ENCODE data around the gene HIVEP1. TPM values are rescaled to one million over a fixed set of nuclear protein-coding genes. Genes with fewer than 3 reads are reported as not detected.
"Not testable (repeated sequence)": the region's sequence is repeated elsewhere in the genome, so short reads cannot be mapped to it uniquely, and the experiment has no call there.

The HIVEP1 gene
- total and polyA plus RNA-seq, 5 donors from 2014 or later: 3.9 to 96.4 (median 7.2) TPM

DNA sequence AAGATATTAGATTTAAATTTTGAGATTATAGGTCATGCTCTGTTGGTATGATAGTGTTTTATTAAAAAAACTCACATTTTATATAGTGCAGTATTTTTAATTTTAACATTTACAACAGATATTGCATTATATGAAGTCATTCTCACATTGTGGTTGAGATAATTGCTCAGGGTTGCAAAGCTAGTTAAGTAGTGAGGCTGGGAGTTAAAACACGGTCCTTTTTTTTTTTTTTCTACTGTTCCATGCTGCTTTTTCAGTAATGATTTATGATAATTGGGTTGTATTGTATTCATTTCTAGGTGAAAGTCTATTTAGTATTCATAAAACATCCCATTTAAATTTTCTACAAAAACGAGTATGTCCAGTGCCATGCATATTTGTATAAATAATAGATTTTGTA, 160.5 kb downstream of the HIVEP1 start:
- DNase-seq (no peak), ATAC-seq (ENCODE audit: low read depth in 2 of 2) (no peak)
- Histone ChIP-seq H3K36me3 (ENCODE audit: control insufficient read depth, insufficient read depth, low read length) (no peaks in the 10 kb centered on the region), H3K4me3 (ENCODE audit: low read depth, low read length) (no peak overlapping the region), H3K27me3 (ENCODE audit: control insufficient read depth, insufficient read depth, low read length) (no peaks in the 10 kb centered on the region), H3K27ac (ENCODE audit: insufficient read depth, low read length, poor library complexity, severe bottlenecking) (no peak overlapping the region), H3K4me1 (ENCODE audit: control insufficient read depth, insufficient read depth, low read length, poor library complexity, severe bottlenecking) (no peaks in the 10 kb centered on the region), H3K9me3 (ENCODE audit: control insufficient read depth in 2 of 2, low read length in 2 of 2) (no peaks in the 10 kb centered on the region)
- Mint-ChIP-seq H3K36me3 (peaks cover 4% of the 10 kb centered on the region), H3K27me3 (no peaks in the 10 kb centered on the region), H3K27ac (no peak overlapping the region), H3K9me3 (peaks cover 0 to 4% (median 2%) of the 10 kb centered on the region in 7 donors), H3K4me3 (no peak overlapping the region), H3K4me1 (peaks cover 0 to 9% (median 2%) of the 10 kb centered on the region in 4 donors)

DNA sequence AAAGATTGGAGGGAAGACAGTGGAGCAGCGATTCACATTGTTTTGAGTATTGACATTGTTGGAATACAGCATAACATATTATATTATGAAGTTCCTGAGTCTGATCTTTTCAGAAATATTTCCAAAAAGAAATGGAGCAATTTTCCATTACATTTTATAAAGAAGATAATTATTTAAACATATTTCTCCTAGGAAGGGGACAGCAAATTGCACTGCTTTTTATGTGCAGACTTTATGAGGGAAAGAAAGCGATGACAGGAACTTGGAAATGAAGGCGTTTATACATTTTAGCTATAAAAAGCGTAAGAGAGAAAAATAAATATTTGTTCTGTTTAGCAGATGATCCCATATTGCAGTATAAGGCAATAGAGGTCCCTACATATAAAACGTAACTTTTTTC, 161.1 kb downstream of the HIVEP1 start:
- H3K4me1 Mint-ChIP-seq: peaks cover 0 to 9% (median 2%) of the 10 kb centered on the region in 4 donors
- H3K27me3 Mint-ChIP-seq: no peaks in the 10 kb centered on the region
- no peak for ATAC-seq (ENCODE audit: low read depth in 2 of 2)

DNA sequence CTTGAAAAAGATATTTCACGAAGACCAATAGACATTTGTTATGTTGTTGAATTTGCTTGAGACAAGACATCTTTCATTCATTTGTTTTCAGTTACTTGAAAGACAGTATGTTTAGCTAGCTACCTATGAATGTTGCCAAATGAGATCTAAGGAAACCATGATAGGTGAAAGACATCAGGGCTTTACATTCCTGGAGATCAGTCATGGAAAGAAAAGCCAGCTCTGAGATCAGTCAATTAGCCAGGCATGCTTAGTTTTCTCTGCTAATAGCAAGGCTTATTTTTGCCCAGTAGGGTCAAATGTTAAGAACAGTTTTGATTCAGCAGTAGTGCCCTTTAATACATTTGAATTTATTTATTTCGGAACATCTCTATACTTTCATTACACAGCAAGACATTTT, 161.5 kb downstream of the HIVEP1 start:
- H3K27ac Mint-ChIP-seq: no peak overlapping the region
- no peak overlapping the region for H3K4me3 Mint-ChIP-seq
- Histone ChIP-seq H3K4me3 (ENCODE audit: low read depth, low read length) (no peak overlapping the region), H3K27ac (ENCODE audit: insufficient read depth, low read length, poor library complexity, severe bottlenecking) (no peak overlapping the region), H3K27me3 (ENCODE audit: control insufficient read depth, insufficient read depth, low read length) (no peaks in the 10 kb centered on the region), H3K9me3 (ENCODE audit: control insufficient read depth in 2 of 2, low read length in 2 of 2) (no peaks in the 10 kb centered on the region), H3K4me1 (ENCODE audit: control insufficient read depth, insufficient read depth, low read length, poor library complexity, severe bottlenecking) (no peaks in the 10 kb centered on the region), H3K36me3 (ENCODE audit: control insufficient read depth, insufficient read depth, low read length) (no peaks in the 10 kb centered on the region)
- H3K9me3 Mint-ChIP-seq: peaks cover 0 to 4% (median 2%) of the 10 kb centered on the region in 7 donors
- H3K27me3 Mint-ChIP-seq: no peaks in the 10 kb centered on the region
- ATAC-seq (ENCODE audit: low read depth in 2 of 2) (no peak), DNase-seq (no peak)
- peaks cover 4% of the 10 kb centered on the region for H3K36me3 Mint-ChIP-seq
- peaks cover 0 to 9% (median 2%) of the 10 kb centered on the region in 4 donors for H3K4me1 Mint-ChIP-seq

More for the DNA sequence above, 161.1 kb downstream of the HIVEP1 start:
- Mint-ChIP-seq H3K27ac (no peak overlapping the region), H3K36me3 (peaks cover 4% of the 10 kb centered on the region), H3K4me3 (no peak overlapping the region), H3K9me3 (peaks cover 0 to 4% (median 2%) of the 10 kb centered on the region in 7 donors)
- no peak overlapping the region for H3K27ac ChIP-seq (ENCODE audit: insufficient read depth, low read length, poor library complexity, severe bottlenecking)
- H3K4me1 ChIP-seq (ENCODE audit: control insufficient read depth, insufficient read depth, low read length, poor library complexity, severe bottlenecking): no peaks in the 10 kb centered on the region
- no peaks in the 10 kb centered on the region for H3K36me3 ChIP-seq (ENCODE audit: control insufficient read depth, insufficient read depth, low read length)
- no peaks in the 10 kb centered on the region for H3K9me3 ChIP-seq (ENCODE audit: control insufficient read depth in 2 of 2, low read length in 2 of 2)
- DNase-seq: no peak
- H3K4me3 ChIP-seq (ENCODE audit: low read depth, low read length): no peak overlapping the region
- no peaks in the 10 kb centered on the region for H3K27me3 ChIP-seq (ENCODE audit: control insufficient read depth, insufficient read depth, low read length)

DNA sequence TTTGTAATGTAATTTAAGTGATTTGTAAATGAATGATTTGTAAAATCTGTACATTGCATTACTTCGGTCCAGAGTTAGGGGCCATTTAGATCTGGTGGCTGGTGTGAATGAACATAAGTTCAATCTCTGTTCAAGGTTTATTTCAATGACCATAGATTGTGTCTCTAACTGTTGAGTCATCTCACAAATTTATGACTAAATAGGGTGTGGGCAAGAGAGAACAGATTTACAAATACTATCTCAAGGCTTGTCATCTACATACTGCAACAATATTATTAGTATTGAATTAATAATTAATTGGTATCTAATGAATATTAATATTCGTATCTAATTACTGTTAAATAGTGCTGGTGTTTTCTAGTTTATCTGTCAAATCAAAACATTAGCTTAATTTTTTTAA, 162.8 kb downstream of the HIVEP1 start:
- DNase-seq (no peak), ATAC-seq (ENCODE audit: low read depth in 2 of 2) (no peak)
- Mint-ChIP-seq H3K4me1 (peaks cover 0 to 4% (median under 1%) of the 10 kb centered on the region in 4 donors), H3K4me3 (no peak overlapping the region), H3K27ac (no peak overlapping the region), H3K36me3 (peaks cover 8% of the 10 kb centered on the region), H3K27me3 (no peaks in the 10 kb centered on the region), H3K9me3 (peaks cover 0 to 4% (median 2%) of the 10 kb centered on the region in 7 donors)
- Histone ChIP-seq H3K4me3 (ENCODE audit: low read depth, low read length) (no peak overlapping the region), H3K4me1 (ENCODE audit: control insufficient read depth, insufficient read depth, low read length, poor library complexity, severe bottlenecking) (no peaks in the 10 kb centered on the region), H3K9me3 (ENCODE audit: control insufficient read depth in 2 of 2, low read length in 2 of 2) (no peaks in the 10 kb centered on the region), H3K27me3 (ENCODE audit: control insufficient read depth, insufficient read depth, low read length) (no peaks in the 10 kb centered on the region), H3K27ac (ENCODE audit: insufficient read depth, low read length, poor library complexity, severe bottlenecking) (no peak overlapping the region), H3K36me3 (ENCODE audit: control insufficient read depth, insufficient read depth, low read length) (no peaks in the 10 kb centered on the region)

DNA sequence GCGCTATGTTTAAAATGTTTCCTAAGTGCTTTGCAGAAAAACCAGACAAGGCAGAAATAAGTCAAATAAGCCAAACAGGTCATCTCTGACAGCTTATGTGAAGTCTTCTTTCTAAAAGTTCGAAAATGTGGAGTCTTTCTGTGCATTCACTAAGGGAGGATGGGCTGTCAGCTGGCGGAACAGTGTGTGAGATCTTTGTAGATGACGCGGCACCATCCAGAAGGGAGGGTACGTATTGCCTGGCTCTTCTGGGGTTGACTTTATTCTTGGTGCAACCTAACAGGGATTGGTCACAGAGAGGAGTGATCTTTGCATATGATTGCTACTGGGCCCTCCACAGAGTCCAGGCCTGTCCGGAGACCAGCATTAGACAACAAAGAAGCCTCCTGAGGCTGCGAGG, 163.5 kb downstream of the HIVEP1 start:
- peaks cover 8% of the 10 kb centered on the region for H3K36me3 Mint-ChIP-seq
- H3K27ac Mint-ChIP-seq: no peak overlapping the region
- no peak overlapping the region for H3K4me3 Mint-ChIP-seq
- Histone ChIP-seq H3K36me3 (ENCODE audit: control insufficient read depth, insufficient read depth, low read length) (no peaks in the 10 kb centered on the region), H3K27ac (ENCODE audit: insufficient read depth, low read length, poor library complexity, severe bottlenecking) (no peak overlapping the region), H3K4me1 (ENCODE audit: control insufficient read depth, insufficient read depth, low read length, poor library complexity, severe bottlenecking) (no peaks in the 10 kb centered on the region), H3K4me3 (ENCODE audit: low read depth, low read length) (no peak overlapping the region), H3K27me3 (ENCODE audit: control insufficient read depth, insufficient read depth, low read length) (no peaks in the 10 kb centered on the region), H3K9me3 (ENCODE audit: control insufficient read depth in 2 of 2, low read length in 2 of 2) (no peaks in the 10 kb centered on the region)
- H3K9me3 Mint-ChIP-seq: peaks cover 0 to 4% (median 2%) of the 10 kb centered on the region in 7 donors
- ATAC-seq (ENCODE audit: low read depth in 2 of 2) (no peak), DNase-seq (no peak)
- H3K27me3 Mint-ChIP-seq: no peaks in the 10 kb centered on the region
- H3K4me1 Mint-ChIP-seq: peaks cover 0 to 4% (median 0%) of the 10 kb centered on the region in 4 donors

DNA sequence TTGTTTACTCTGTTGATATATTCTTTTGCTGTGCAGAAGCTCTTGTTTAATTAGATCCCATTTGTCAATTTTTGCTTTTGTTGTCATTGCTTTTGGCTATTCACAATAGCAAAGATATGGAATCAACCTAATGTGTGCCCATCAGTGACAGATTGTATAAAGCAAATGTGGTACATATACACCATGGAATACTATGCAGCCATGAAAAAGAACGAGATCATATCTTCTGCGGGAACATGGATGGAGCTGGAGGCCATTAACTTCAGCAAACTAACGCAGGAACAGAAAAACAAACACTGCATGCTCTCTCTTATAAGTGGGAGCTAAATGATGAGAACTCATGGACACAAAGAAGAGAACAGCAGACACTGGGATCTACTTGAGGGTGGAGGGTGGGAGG, 164.7 kb downstream of the HIVEP1 start:
- not testable (repeated sequence) for H3K27me3 ChIP-seq (ENCODE audit: control insufficient read depth, insufficient read depth, low read length); H3K4me1 ChIP-seq (ENCODE audit: control insufficient read depth, insufficient read depth, low read length, poor library complexity, severe bottlenecking); H3K4me3 Mint-ChIP-seq; H3K4me3 ChIP-seq (ENCODE audit: low read depth, low read length); H3K27me3 Mint-ChIP-seq; H3K9me3 ChIP-seq (ENCODE audit: control insufficient read depth in 2 of 2, low read length in 2 of 2); H3K27ac ChIP-seq (ENCODE audit: insufficient read depth, low read length, poor library complexity, severe bottlenecking); H3K27ac Mint-ChIP-seq; H3K4me1 Mint-ChIP-seq; H3K9me3 Mint-ChIP-seq; ATAC-seq (ENCODE audit: low read depth in 2 of 2); H3K36me3 Mint-ChIP-seq; DNase-seq; H3K36me3 ChIP-seq (ENCODE audit: control insufficient read depth, insufficient read depth, low read length)

DNA sequence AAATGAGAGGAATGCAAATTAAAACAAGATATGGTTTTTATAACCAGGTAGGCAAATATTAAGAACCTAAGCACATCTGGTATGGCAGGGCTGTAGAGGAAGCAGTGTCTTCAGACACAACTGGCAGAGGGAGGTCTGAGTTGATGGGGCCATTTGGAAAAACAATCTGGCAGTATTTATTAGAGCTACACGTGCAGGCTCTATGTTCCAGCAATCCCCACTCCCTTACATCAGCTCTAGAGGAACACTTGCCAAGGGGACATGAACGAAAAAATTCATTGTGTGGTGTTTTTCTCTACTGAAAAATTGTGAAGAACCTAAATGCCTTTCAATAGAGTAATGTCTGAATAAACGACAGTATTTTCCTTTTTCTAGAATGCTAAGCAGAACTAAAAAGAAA, 166.4 kb downstream of the HIVEP1 start:
- Mint-ChIP-seq H3K4me1 (peaks cover 4 to 9% (median 5%) of the 10 kb centered on the region in 4 donors), H3K9me3 (peaks cover 0 to 4% (median 3%) of the 10 kb centered on the region in 7 donors), H3K36me3 (peaks cover 8% of the 10 kb centered on the region), H3K27ac (no peak overlapping the region), H3K4me3 (no peak overlapping the region), H3K27me3 (no peaks in the 10 kb centered on the region)
- H3K4me1 ChIP-seq (ENCODE audit: control insufficient read depth, insufficient read depth, low read length, poor library complexity, severe bottlenecking): no peaks in the 10 kb centered on the region
- no peak overlapping the region for H3K4me3 ChIP-seq (ENCODE audit: low read depth, low read length)
- H3K27me3 ChIP-seq (ENCODE audit: control insufficient read depth, insufficient read depth, low read length): no peaks in the 10 kb centered on the region
- DNase-seq (no peak), ATAC-seq (ENCODE audit: low read depth in 2 of 2) (no peak)
- H3K27ac ChIP-seq (ENCODE audit: insufficient read depth, low read length, poor library complexity, severe bottlenecking): no peak overlapping the region
- no peaks in the 10 kb centered on the region for H3K36me3 ChIP-seq (ENCODE audit: control insufficient read depth, insufficient read depth, low read length)
- no peaks in the 10 kb centered on the region for H3K9me3 ChIP-seq (ENCODE audit: control insufficient read depth in 2 of 2, low read length in 2 of 2)

DNA sequence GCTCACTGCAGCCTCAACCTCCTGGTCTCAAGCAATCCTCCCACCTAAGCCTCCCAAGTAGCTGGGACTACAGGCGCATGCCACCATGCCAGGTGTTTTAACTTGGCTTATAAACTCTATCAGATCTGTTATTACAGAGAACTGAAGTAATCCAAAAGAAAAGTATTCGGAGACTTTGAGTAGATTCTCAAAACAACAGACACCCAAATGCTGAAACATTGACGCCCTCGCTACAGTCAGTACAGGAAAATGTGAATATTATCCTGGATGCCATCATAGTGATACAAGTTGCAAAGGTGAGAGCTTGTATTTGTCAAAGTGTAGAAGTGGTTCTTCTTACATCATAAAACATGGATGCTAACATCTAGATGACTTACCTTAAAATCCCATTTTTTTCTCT, 169.4 kb downstream of the HIVEP1 start:
- H3K27me3 ChIP-seq (ENCODE audit: control insufficient read depth, insufficient read depth, low read length): no peaks in the 10 kb centered on the region
- H3K4me1 ChIP-seq (ENCODE audit: control insufficient read depth, insufficient read depth, low read length, poor library complexity, severe bottlenecking): no peaks in the 10 kb centered on the region
- H3K9me3 ChIP-seq (ENCODE audit: control insufficient read depth in 2 of 2, low read length in 2 of 2): no peaks in the 10 kb centered on the region
- no peak overlapping the region for H3K4me3 ChIP-seq (ENCODE audit: low read depth, low read length)
- H3K36me3 Mint-ChIP-seq: peaks cover 8% of the 10 kb centered on the region
- H3K27ac ChIP-seq (ENCODE audit: insufficient read depth, low read length, poor library complexity, severe bottlenecking): no peak overlapping the region
- DNase-seq (no peak), ATAC-seq (ENCODE audit: low read depth in 2 of 2) (no peak)
- no peaks in the 10 kb centered on the region for H3K36me3 ChIP-seq (ENCODE audit: control insufficient read depth, insufficient read depth, low read length)
- H3K4me1 Mint-ChIP-seq: peaks cover 8 to 14% (median 11%) of the 10 kb centered on the region in 4 donors
- H3K9me3 Mint-ChIP-seq: peaks cover 0 to 4% (median 3%) of the 10 kb centered on the region in 7 donors
- no peak overlapping the region for H3K27ac Mint-ChIP-seq
- H3K4me3 Mint-ChIP-seq: no peak overlapping the region
- no peaks in the 10 kb centered on the region for H3K27me3 Mint-ChIP-seq

Data from CD4-positive, CD25-positive, alpha-beta regulatory T cell (primary cell).